ENCODE measurements around the gene OVAAL.

Gene OVAAL

GRCh38 chr1:180558664-180559063, at the start of gene OVAAL:
OVAAL (plus strand) TSS chr1:180558964.
- DNase-seq = no peak

- DNase-seq = no peak
These were observed 47.9 kb upstream of the OVAAL start for GRCh38 chr1:180510882-180511281.

- no peak for DNase-seq
These were observed 45.2 kb upstream of the OVAAL start for GRCh38 chr1:180513531-180513930.

GRCh38 chr1:180515364-180515763, 43.4 kb upstream of the OVAAL start:
- DNase-seq = no peak

- peak; percentile 51 to 63 for DNase-seq
These were observed 42.8 kb upstream of the OVAAL start for GRCh38 chr1:180515857-180516388.

- no peak for DNase-seq
These were observed 38.9 kb upstream of the OVAAL start for GRCh38 chr1:180519846-180520245.

- DNase-seq = no peak
These were observed 37.1 kb upstream of the OVAAL start for GRCh38 chr1:180521474-180522212.

GRCh38 chr1:180522213-180522515, 36.6 kb upstream of the OVAAL start:
- no peak for DNase-seq

GRCh38 chr1:180524160-180524914, 34.4 kb upstream of the OVAAL start:
- no peak for DNase-seq

GRCh38 chr1:180524915-180525714, 33.6 kb upstream of the OVAAL start:
- DNase-seq = no peak

GRCh38 chr1:180525715-180526039, 33.1 kb upstream of the OVAAL start:
- no peak for DNase-seq

- no peak for DNase-seq
These were observed 31.6 kb upstream of the OVAAL start for GRCh38 chr1:180527101-180527669.

- no peak for DNase-seq
These were observed 29.8 kb upstream of the OVAAL start for GRCh38 chr1:180528868-180529470.

GRCh38 chr1:180530501-180530900, 28.3 kb upstream of the OVAAL start:
- no peak for DNase-seq

GRCh38 chr1:180532854-180533253, 25.9 kb upstream of the OVAAL start:
- DNase-seq = no peak

- peak; percentile 75 for DNase-seq
These were observed 25.3 kb upstream of the OVAAL start for GRCh38 chr1:180533266-180533987.

- no peak for DNase-seq
These were observed 24.6 kb upstream of the OVAAL start for GRCh38 chr1:180534214-180534613.

- no peak for DNase-seq
These were observed 23.3 kb upstream of the OVAAL start for GRCh38 chr1:180535418-180535999.

- DNase-seq = no peak
These were observed 21.9 kb upstream of the OVAAL start for GRCh38 chr1:180536821-180537372.

- no peak for DNase-seq
These were observed 19.6 kb upstream of the OVAAL start for GRCh38 chr1:180539136-180539535.
